ENCODE results near the gene CHID1.

CHID1 gene

DNA sequence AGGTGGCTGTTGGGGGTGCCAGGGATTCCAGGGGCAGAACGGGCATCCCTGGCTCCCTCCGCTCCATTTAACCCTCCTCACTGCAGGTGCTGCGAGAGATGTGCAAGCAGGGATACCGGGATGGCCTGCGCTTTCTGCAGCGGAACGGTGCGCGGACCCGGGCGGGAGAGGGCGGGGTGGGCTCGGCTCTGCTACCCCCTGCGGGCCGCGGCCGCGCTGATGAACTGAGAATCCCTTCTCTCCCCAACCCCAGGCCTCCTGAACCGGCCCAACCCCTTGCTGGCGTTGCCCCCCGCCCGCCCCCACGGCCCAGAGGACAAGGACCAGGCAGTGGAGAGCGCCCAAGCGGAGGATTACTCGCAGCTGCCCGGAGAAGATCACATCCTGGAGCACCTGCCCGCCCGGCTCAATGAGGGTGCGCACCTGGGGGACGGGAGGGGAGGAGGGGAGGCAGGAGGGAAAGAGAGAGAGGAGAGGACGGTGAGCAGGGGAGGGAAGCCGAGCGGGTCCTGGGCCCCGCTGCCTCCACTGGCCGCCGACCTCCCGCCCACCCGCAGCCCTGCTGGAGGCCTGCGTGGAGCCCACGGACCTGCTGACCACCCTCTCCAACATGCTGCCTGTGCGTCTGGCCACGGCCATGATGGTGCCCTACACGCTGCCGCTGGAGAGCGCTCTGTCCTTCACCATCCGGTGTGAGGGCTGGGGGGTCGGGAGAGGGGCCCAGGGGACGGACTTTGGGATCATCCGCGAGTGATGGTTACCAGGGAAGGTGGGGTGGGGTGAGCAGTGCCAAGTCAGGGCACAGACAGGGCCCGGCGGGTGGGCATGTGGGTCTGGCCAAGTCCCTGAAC, 86.9 kb downstream of the CHID1 start:
- H3K9ac ChIP-seq (ENCODE audit: low read length) = no peak overlapping the region
- H3K27me3 ChIP-seq (ENCODE audit: control insufficient read depth, insufficient read depth, low read length) = peaks cover 8% of the 10 kb centered on the region
- no peaks in the 10 kb centered on the region for H3K36me3 ChIP-seq (ENCODE audit: control insufficient read depth, insufficient read depth, low read length)
- H3K9me3 ChIP-seq (ENCODE audit: control insufficient read depth, low read length) = no peaks in the 10 kb centered on the region
- peaks cover 80% of the 10 kb centered on the region for H3K4me1 ChIP-seq (ENCODE audit: control insufficient read depth, insufficient read depth, low read length)
- no peak overlapping the region for H3K4me3 ChIP-seq (ENCODE audit: low read length)

DNA sequence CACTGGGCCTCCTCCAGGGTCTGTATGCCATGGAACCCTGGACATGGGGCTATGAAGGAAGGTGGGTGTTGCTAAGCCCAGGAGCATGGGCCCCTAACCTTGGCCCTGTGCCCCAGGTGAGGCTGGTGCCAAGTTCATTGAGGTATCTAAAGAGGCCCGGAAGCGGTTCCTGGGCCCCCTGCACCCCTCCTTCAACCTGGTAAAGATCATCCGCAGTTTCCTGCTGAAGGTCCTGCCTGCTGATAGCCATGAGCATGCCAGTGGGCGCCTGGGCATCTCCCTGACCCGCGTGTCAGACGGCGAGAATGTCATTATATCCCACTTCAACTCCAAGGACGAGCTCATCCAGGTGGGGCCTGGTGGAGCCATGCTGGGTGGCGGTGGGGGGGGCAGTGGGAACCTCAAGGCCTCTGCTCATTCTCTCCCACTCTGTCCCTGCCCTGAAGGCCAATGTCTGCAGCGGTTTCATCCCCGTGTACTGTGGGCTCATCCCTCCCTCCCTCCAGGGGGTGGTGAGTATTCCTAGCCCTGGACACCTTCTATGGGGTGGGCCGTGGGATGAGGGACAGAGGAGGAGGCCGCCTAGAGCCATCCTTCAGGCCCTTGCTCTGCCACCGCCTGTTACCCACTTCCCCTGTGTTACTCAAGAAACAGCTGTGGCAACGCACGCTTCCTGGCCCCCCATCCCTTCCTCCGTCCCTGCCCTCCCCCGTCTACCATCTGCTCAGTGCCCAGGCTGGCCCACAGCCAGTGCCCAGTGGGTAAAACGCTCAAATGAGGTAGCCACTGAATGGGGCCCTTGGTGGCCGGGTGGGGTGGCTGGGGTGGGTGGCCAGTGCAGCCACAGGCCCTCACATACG, 88.9 kb downstream of the CHID1 start:
- Histone ChIP-seq H3K9ac (ENCODE audit: low read length) (peak overlapping the region; percentile 18), H3K9me3 (ENCODE audit: control insufficient read depth, low read length) (no peaks in the 10 kb centered on the region), H3K36me3 (ENCODE audit: control insufficient read depth, insufficient read depth, low read length) (no peaks in the 10 kb centered on the region), H3K4me3 (ENCODE audit: low read length) (no peak overlapping the region), H3K27me3 (ENCODE audit: control insufficient read depth, insufficient read depth, low read length) (no peaks in the 10 kb centered on the region), H3K4me1 (ENCODE audit: control insufficient read depth, insufficient read depth, low read length) (peaks cover 71% of the 10 kb centered on the region)

DNA sequence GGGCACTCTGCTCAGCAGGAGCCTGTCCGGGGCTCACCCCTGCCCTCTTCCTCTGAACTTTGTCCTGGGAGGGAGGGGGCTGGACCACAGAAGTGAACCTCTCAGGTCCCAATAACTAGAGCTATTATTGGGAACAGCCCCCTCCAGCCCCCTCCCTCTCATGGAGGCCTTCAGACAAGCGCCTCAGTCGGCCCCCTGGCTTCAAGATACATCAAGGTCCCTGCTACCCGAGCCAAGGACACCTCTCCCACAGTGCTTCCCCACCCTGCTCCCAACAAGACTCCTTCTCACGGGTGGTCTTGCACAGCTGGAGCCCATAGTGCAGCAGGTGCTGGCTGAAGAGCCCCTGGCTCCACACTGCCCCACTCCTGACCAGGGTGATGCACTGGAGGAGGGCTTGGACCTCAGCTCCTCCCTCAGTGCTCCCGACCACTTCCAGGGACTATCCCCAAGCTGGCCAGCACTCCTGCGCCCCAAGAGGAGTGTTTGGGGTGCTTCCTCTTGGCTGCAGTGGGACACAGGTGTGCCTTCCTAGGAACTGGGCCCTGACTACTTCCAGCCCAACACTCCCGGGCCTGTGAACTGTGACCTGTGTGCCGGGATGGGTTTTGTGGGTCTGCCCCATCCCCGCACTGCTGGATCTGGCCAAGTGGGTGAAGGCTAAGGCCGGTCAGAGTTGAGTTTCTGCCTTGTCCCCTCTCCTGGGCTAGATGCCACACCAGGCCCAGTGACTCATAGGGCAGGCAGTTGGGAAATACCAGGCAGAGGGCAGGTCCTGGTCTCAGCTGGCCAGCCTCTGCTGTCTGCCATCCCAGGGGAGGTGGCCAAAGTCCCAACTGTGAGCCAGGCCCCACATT, 89.7 kb downstream of the CHID1 start:
- Histone ChIP-seq H3K9ac (ENCODE audit: low read length) (peak overlapping the region; percentile 85), H3K4me1 (ENCODE audit: control insufficient read depth, insufficient read depth, low read length) (peaks cover 63% of the 10 kb centered on the region), H3K4me3 (ENCODE audit: low read length) (peak overlapping the region; percentile 84)

DNA sequence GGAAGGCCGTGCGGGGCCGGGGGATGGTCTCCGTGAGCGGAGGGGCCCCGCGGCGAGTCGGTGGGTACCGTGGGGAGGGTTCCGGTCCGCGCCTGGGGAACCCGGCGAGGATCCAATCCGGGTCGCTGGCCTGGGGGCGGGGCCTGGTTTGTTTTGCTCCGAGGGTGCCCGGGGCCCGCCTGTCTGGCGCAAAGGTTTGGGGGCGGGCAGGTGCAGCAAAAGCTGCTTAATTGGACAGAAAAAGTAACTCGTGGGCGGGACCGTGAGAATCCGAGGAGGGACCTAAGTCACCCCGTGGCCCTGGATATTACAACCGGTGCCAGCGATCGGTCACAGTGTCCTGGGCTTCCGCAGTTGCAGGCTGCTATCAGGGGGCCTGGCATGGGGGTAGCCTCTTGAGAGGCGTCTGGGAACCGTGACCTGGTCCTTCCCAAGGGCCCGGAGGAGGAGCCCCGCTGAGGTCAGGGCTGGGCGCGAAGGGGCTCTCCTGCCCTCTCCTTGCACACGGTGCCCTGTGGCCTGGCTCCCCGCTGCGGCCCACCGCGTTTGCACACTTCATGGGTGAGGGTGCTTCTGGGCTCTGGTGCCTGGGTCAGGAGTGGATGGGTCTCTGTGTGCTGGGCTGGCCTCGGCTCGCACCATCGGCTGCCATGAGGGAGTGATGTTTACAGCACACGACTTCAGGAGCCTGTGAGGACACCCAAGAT, 90.5 kb downstream of the CHID1 start:
- Histone ChIP-seq H3K9ac (ENCODE audit: low read length) (peak overlapping the region; percentile 85), H3K4me3 (ENCODE audit: low read length) (peak overlapping the region; percentile 84), H3K4me1 (ENCODE audit: control insufficient read depth, insufficient read depth, low read length) (peaks cover 56% of the 10 kb centered on the region), H3K27me3 (ENCODE audit: control insufficient read depth, insufficient read depth, low read length) (no peaks in the 10 kb centered on the region), H3K9me3 (ENCODE audit: control insufficient read depth, low read length) (no peaks in the 10 kb centered on the region), H3K36me3 (ENCODE audit: control insufficient read depth, insufficient read depth, low read length) (no peaks in the 10 kb centered on the region)

More for the DNA sequence above, 89.7 kb downstream of the CHID1 start:
- Histone ChIP-seq H3K36me3 (ENCODE audit: control insufficient read depth, insufficient read depth, low read length) (no peaks in the 10 kb centered on the region), H3K27me3 (ENCODE audit: control insufficient read depth, insufficient read depth, low read length) (no peaks in the 10 kb centered on the region), H3K9me3 (ENCODE audit: control insufficient read depth, low read length) (no peaks in the 10 kb centered on the region)

DNA sequence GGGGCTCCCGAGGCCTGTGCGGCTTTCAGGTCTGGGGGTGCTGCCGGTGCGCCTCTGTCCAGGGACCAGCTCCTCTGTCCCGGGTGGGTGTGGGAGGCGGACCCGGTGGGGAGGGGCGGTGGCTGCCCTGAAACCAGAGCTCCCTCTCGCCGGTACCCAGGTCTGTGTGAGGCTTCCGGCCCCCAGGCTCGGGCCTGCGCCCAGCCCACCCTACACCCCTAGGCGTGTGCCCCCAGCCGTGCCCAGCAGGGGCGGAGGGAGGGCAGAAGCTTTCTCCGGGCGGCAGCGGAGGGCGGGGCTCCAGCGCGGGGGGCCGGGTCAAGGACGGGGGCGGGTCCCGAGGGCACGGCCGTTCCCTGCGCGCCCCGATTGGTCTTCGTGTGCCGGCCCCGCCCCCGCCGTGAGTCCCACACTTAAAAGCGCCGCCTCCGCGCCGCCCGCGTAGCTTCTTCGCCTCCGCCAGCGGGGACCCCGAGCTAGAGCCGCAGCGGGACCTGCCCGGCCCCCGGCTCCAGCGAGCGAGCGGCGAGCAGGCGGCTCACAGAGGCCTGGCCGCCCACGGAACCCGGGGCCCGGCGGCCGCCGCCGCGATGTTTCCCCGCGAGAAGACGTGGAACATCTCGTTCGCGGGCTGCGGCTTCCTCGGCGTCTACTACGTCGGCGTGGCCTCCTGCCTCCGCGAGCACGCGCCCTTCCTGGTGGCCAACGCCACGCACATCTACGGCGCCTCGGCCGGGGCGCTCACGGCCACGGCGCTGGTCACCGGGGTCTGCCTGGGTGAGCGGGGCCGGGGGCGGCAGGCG, 91.3 kb downstream of the CHID1 start:
- H3K9me3 ChIP-seq (ENCODE audit: control insufficient read depth, low read length) = no peaks in the 10 kb centered on the region
- H3K36me3 ChIP-seq (ENCODE audit: control insufficient read depth, insufficient read depth, low read length) = no peaks in the 10 kb centered on the region
- H3K4me3 ChIP-seq (ENCODE audit: low read length) = peak overlapping the region; percentile 84
- peak overlapping the region; percentile 96 for H3K9ac ChIP-seq (ENCODE audit: low read length)
- no peaks in the 10 kb centered on the region for H3K27me3 ChIP-seq (ENCODE audit: control insufficient read depth, insufficient read depth, low read length)
- peaks cover 49% of the 10 kb centered on the region for H3K4me1 ChIP-seq (ENCODE audit: control insufficient read depth, insufficient read depth, low read length)

DNA sequence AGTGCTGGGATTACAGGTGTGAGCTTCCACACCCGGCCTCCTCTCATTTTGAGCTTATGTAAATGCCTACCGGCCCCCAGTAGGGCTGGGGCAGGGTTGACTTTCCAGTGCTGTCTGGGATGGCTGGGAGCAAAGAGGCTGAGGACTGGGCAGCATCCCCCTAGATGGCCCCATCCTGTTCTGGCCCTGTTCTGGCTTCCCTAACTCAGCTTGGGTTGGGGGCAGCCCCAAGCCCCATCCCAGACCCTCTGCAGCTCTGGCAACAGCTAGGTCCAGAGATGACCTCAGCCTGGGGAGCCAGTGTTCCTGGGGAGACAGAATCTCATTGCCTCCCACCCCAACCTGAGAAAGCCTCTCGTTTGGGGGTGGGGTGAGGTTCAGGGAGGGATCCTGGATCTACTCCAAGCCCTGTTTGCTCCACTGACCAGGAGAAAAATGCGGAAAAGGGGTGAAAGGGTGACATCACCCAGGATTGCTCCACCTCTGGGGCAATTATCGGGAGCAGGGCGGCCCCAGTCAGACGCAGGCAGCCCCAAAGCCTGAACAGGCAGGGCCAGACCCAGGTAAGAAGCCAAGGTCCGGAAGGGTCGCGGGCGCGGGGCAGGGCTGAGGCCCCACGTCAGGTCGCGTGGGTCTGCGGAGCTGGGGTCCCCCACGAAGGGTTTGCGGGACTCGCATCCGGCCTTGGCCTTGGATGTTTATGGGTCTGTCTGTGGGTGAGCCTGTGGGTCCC, 92.0 kb downstream of the CHID1 start, which contains the start of gene PNPLA2:
Gene PNPLA2, plus strand, starts transcription at position 519 of the 733 bp plus-strand sequence. CDS start 805 bp downstream, outside the sequence.
- Histone ChIP-seq H3K27me3 (ENCODE audit: control insufficient read depth, insufficient read depth, low read length) (no peaks in the 10 kb centered on the region), H3K9me3 (ENCODE audit: control insufficient read depth, low read length) (no peaks in the 10 kb centered on the region), H3K4me3 (ENCODE audit: low read length) (peak within 1 kb of the TSS; percentile 71), H3K36me3 (ENCODE audit: control insufficient read depth, insufficient read depth, low read length) (no peaks in the 10 kb centered on the region), H3K4me1 (ENCODE audit: control insufficient read depth, insufficient read depth, low read length) (peaks cover 41% of the 10 kb centered on the region), H3K9ac (ENCODE audit: low read length) (peak within 1 kb of the TSS; percentile 96)
